Cortex of kidney (tissue), 1 donor: ENCODE data around the gene ZC3H12A.

ENCODE experiments used
- DNase-seq: peaks from one replicate; lab custom pipeline; 2025; lab: John Stamatoyannopoulos, UW

The ZC3H12A gene

GRCh38 chr1:37478890-37479254 lies 4.5 kb downstream of the ZC3H12A start:
- no peak for DNase-seq

GRCh38 chr1:37479255-37480124 lies 5.1 kb downstream of the ZC3H12A start:
- DNase-seq = no peak

GRCh38 chr1:37480125-37480466 lies 5.7 kb downstream of the ZC3H12A start:
- no peak for DNase-seq

- DNase-seq = no peak
Observed at GRCh38 chr1:37480581-37481288, 6.4 kb downstream of the ZC3H12A start.

DNA sequence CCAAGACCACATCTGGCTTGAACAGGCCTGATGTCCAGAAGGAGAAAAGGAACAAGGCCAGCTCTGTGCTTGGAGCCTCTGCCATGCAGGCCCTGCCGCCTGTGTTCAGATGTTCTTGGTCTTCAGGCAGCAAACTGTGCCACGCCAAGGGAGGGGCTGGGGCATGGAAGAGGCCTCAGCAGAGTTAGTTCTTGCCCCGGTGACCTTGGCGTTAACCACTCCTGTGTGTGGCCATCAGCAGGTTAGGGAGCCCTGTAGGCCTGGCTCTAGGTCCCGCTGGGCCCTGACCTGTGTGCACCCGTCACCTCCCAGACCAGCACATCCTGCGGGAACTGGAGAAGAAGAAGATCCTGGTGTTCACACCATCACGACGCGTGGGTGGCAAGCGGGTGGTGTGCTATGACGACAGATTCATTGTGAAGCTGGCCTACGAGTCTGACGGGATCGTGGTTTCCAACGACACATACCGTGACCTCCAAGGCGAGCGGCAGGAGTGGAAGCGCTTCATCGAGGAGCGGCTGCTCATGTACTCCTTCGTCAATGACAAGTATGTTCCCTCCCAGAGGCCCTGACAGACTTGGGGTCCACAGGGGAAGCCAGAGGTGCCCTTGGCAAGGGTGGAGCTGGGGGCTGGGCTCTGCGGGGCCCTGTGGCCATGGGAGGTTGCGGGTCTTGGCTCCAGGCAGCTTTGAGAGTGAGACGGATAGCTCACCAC lies 7.1 kb downstream of the ZC3H12A start:
- DNase-seq = no peak

- DNase-seq = no peak
Observed at GRCh38 chr1:37482004-37482785, 7.8 kb downstream of the ZC3H12A start.

DNA sequence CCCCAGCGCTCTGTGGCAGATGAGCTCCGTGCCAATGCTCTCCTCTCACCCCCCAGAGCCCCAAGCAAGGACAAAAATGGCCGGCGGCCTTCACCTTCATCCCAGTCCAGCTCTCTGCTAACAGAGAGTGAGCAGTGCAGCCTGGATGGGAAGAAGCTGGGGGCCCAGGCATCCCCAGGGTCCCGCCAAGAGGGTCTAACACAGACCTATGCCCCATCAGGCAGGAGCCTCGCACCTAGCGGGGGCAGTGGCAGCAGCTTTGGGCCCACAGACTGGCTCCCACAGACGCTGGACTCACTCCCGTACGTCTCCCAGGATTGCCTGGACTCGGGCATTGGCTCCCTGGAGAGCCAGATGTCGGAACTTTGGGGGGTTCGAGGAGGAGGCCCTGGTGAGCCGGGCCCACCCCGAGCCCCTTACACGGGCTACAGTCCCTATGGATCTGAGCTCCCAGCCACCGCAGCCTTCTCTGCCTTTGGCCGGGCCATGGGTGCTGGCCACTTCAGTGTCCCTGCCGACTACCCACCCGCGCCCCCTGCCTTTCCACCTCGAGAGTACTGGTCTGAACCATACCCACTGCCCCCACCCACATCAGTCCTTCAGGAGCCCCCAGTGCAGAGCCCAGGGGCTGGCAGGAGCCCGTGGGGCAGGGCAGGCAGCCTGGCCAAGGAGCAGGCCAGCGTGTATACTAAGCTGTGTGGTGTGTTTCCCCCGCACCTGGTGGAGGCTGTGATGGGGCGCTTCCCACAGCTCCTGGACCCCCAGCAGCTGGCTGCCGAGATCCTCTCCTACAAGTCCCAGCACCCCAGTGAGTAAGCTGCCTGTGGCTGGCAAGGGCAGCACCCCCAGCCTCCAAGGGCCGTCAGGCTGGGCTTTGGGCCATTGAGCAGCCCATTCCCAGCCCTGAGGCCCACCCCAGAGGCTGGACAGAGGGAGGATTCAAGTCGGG lies 8.7 kb downstream of the ZC3H12A start:
- DNase-seq = no peak

DNA sequence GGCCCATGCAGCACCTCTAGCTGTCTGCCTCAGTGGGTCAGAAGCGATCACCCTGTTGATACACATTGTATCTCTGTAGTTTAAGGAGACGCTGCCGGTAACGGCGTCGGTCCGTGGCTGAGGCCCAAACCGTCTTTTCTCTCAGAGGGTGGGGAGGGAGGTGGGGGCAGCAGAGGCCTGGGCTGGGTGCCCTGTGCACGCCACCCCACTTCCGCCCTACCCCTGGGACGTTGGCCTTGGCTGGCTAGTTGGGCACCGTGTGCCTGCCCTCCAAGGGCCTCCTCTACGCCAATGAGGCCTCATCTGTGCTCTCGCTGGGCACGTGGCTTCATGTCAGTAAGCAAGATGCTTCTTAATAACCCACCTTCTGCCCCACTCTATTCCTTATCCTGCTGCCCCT lies 9.4 kb downstream of the ZC3H12A start:
- DNase-seq = no peak

DNA sequence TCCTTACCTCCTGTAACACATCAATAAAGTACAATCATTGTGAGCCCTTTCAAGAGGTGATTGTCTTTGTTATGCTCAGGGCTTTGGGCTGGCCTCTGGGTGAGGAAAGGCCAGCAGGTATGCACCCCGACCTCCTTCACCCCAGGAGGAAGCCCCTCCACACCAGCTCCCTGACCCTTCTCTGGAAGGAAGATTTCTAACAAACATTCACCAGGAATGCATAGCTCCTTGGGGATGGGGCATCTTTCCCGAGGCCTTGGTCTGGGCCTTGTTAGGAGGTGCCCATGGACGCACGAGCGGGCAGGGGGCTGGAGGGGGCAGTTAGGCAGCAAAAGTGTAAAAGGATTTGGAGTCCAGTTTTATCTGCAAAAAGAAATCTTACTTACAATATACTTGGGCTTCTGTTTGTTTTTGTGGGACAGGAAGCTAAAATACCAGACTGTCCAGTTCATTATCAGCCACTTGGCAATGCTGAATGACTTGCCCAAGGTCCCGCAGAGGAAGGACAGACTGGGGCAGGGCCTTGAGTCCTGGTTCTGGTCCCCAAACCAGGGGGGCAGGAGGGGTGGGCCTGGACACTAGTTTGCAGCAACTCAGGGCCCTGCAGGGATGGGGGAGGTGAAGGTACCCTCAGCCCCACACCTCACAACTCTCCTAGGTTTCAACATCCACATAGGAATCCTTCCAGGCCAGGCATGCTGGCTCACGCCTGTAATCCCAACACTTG lies 10.1 kb downstream of the ZC3H12A start:
- DNase-seq = no peak

GRCh38 chr1:37485902-37486679 lies 11.7 kb downstream of the ZC3H12A start:
- no peak for DNase-seq

DNA sequence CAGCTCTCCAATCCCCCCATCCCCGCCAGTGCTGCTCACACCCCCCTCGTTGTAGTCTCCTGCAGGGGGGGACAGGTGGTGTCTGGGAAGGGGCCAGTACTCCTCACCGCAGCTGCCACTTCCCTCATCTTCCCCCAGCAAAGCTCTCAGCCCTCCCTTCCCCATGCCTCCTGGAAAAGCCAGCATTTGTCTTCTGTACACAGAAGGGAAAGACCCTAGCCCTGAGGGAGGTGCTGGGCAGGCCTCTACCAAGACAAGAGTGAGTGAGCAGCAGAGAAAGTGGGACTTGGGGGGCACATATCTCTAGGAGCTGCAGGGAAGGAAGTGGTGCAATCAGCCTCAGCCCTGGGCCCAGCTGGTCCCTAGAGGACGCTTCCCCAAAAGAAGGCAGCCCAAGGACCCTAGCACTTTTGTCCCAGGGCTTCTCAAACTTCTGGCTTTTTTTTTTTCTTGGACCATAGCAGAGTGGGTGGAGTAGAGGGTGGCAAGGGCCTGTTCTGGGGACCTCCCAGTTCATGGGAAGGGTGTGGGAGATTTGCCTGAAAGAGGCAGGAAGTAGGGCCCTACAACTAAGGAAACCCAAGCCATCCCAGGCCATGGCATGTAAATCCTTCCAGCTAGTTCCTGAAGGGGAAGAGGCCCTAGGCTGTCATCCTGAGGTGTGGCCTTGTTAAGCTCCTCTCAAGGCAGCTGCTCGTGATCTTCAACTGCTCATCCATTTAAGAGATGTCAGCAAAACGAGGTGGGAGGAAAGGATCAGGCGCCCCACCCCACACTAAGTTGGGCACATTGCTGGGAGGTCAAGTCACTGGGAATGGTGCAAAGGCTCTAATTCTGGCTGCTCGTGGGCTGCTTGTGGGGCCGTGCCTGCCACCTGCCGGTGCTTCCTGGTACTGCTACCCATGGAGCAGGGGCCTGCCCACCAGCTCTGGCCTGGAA lies 12.6 kb downstream of the ZC3H12A start:
- DNase-seq = no peak

- DNase-seq = no peak
Observed at GRCh38 chr1:37487619-37487984, 13.2 kb downstream of the ZC3H12A start.

DNA sequence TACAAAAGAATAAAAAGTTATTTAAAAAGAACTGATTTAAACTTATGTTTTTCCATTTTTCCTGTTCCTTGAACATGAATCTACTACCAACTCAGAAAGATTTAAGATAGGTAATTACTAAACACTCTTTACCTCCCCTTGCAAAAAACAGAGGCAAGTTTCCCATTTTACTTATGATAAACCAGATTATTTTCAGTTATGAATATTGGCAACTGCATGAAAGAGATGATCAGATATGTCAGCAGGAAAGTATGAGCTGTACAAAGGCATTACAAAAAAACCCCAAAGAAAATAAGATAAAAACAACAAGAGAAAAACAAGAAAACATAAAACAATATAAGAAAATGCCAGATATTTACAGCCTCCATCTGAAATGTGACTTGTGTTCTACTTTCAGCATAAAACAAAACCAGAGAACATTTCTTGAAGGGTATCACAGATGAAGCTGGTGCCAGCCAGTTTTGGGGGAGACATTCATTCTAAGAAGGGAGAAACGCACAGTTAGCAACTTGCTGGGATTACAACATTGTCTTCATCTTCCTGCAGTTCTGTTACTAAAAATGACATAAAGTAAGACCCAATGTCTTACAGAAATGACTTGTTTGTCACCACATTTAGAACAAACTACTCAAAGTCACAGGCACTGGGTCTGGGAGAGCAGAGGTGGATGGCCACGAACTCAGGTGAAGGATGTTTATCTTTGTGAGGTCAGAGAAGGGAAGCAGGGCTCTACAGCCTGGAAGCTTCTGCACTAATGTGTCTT lies 19.1 kb downstream of the ZC3H12A start:
- DNase-seq = no peak

DNA sequence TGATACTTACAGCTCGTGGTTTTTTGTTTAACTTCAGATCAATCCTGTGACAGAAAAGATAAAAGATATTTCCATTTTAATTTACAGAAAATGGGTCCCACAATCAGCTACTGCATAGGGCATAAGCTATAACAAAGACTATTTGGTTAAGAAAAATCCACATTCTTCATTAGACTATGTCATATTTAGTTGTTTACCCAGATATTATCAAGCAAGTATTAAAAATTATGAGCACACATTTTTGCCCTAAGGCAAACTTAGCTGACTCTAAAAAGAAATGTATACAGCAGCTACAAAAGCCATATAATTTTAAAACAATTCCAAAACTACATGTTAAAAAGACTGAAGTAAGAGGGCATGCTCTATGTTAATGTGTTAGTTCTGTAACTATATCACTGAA lies 21.5 kb downstream of the ZC3H12A start:
- no peak for DNase-seq

DNA sequence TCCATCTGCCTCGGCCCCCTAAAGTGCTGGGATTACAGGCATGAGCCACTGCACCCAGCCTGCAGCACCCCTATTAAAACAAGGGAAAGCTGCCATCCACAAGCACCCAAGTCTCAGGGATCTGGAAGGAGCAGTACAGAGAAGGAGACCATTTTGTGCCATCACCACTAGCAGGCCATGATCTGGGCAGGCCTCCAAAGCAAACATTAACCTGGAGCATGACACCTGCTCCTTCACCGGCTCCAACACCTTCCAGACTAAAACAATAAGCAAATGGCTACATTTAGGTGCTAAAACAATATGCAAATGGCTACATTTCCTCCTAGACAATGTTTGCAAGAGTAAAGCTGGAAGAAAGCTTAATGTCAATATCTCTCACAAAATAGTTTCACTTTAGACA lies 23.5 kb downstream of the ZC3H12A start:
- DNase-seq = no peak

GRCh38 chr1:37498872-37499617 lies 24.7 kb downstream of the ZC3H12A start:
- DNase-seq = no peak

DNA sequence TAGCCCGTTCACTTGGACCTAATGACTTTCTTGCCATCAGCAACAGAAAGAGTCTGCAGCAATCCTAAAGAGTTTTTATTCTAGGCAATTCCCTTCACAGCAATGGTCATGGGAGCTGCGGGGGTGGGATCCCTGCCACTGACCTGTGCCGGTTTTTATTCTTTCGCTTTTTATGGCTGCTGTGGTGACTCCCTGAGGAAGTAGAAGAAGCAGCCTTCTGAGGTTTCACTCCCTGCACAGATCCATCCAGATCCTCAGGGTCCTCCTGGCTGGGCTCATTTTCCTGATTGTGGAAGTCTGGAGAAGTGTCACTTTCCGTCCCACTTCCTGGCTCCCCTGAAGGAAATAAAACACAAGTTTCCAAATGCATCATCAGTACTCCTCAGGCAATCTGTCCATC lies 27.3 kb downstream of the ZC3H12A start:
- DNase-seq = no peak
